Esophagus muscularis mucosa (tissue), 3 donors: Measurements from ENCODE around the gene EFCAB11.

Experiments used
- POLR2A ChIP-seq: fragments of 450-650 bp; IDR thresholded peaks from one replicate; pipeline ENCODE4 v1.6.1; 2017; ENCODE audit warnings: antibody characterized with exemption, moderate library complexity, mild to moderate bottlenecking, low read depth
- POLR2AphosphoS5 ChIP-seq, 2 donors: sonication (generic); formaldehyde crosslinking; IDR thresholded peaks; one replicate each; pipeline ENCODE4 v1.6.1; 2017; ENCODE audit warnings: antibody characterized with exemption in 2 of 2
- TF ChIP-seq, protein P1 (sequence below), 3 experiments: fragments of 200-600 bp in 2 of 3; fragments of 450-650 bp in 1 of 3; sonication (generic) in 2 of 3; IDR thresholded peaks; one replicate each; pipeline ENCODE4 v1.5.1; 2017 to 2019; ENCODE audit warnings: antibody characterized with exemption in 3 of 3, mild to moderate bottlenecking in 2 of 3, moderate library complexity in 1 of 3

DNA sequence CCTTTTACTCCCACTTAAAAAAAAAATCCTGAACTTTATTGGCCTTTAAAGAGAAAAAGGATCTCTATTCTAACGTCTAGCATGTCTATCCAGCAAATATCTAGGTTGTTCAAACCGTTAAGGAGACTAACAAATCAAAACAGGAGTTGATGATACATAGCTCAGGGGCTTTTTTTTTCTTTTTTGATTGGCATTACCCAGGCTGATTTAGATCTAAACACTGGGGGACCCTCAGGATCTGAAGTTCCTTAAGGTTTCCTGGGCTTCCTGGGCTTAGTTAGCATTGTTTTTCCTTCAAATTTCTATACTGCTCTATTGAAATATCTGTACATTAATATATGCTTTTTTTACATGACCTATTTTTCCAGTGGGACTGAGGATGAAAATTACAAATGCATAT lies 42.3 kb downstream of the EFCAB11 start:
- TF ChIP-seq POLR2A: no peak
- TF ChIP-seq, protein P1, sequence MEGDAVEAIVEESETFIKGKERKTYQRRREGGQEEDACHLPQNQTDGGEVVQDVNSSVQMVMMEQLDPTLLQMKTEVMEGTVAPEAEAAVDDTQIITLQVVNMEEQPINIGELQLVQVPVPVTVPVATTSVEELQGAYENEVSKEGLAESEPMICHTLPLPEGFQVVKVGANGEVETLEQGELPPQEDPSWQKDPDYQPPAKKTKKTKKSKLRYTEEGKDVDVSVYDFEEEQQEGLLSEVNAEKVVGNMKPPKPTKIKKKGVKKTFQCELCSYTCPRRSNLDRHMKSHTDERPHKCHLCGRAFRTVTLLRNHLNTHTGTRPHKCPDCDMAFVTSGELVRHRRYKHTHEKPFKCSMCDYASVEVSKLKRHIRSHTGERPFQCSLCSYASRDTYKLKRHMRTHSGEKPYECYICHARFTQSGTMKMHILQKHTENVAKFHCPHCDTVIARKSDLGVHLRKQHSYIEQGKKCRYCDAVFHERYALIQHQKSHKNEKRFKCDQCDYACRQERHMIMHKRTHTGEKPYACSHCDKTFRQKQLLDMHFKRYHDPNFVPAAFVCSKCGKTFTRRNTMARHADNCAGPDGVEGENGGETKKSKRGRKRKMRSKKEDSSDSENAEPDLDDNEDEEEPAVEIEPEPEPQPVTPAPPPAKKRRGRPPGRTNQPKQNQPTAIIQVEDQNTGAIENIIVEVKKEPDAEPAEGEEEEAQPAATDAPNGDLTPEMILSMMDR (IDR thresholded peaks at IDR 0.05): no peak
- no peak for TF ChIP-seq POLR2AphosphoS5 (IDR thresholded peaks at IDR 0.05)
